NB4 (cell line): ENCODE data around the gene LCE2A.
A peak's percentile ranks its signal among the peaks of the same experiment; 100 is the strongest.

Experiments used
- CTCF ChIP-seq: IDR thresholded peaks from one replicate; pipeline ENCODE4 v1.5.1; 2012; ENCODE audit warnings: low read depth, low read length
- POLR2A ChIP-seq: IDR thresholded peaks from 2 replicates; pipeline ENCODE4 v1.6.1; 2011; ENCODE audit warnings: mild to moderate bottlenecking; ENCODE audit not compliant: insufficient read length; ENCODE audit errors: extremely low read depth
- TF ChIP-seq, protein P1 (sequence below): IDR thresholded peaks from 2 replicates; pipeline ENCODE4 v1.6.1; 2011; ENCODE audit warnings: low read depth, low read length

GRCh38 chr1:152745289-152745704 is 47.2 kb downstream of the LCE2A start:
- TF ChIP-seq CTCF (no peak), POLR2A (no peak)
- TF ChIP-seq, protein P1, sequence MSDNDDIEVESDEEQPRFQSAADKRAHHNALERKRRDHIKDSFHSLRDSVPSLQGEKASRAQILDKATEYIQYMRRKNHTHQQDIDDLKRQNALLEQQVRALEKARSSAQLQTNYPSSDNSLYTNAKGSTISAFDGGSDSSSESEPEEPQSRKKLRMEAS: peak; percentile 88
